MM.1S (cell line): ENCODE data around the gene CLEC2D.

Experiments used
- DNase-seq: peaks from one replicate; pipeline ENCODE4 v3.0.0-alpha.2; 2015
- H2AFZ ChIP-seq: fragments of 300-600 bp; sonication (generic); 2 replicates; pipeline ENCODE4 v1.6.0; 2016; ENCODE audit warnings: antibody characterized with exemption, low read length
- H3F3A ChIP-seq: fragments of 300-600 bp; sonication (generic); 2 replicates; pipeline ENCODE4 v1.6.1; 2016; ENCODE audit warnings: mild to moderate bottlenecking, antibody characterized with exemption, low read length, moderate library complexity, mixed read lengths; ENCODE audit not compliant: insufficient read depth
- H3K27ac ChIP-seq: fragments of 300-600 bp; sonication (generic); 2 replicates; pipeline ENCODE4 v1.5.1; 2016; ENCODE audit warnings: mild to moderate bottlenecking, low read length
- H3K27me3 ChIP-seq: fragments of 300-600 bp; sonication (generic); replicated peaks from 2 replicates; pipeline ENCODE4 v1.6.0; 2016; ENCODE audit warnings: low read length; ENCODE audit not compliant: insufficient read depth
- H3K36me3 ChIP-seq: fragments of 300-600 bp; sonication (generic); replicated peaks from 2 replicates; pipeline ENCODE4 v1.6.1; 2016; ENCODE audit warnings: mild to moderate bottlenecking, low read length, mixed read lengths; ENCODE audit not compliant: insufficient read depth
- H3K4me1 ChIP-seq: fragments of 300-600 bp; sonication (generic); 2 replicates; pipeline ENCODE4 v1.6.1; 2016; ENCODE audit warnings: low read length, mixed read lengths
- H3K4me2 ChIP-seq: fragments of 300-600 bp; sonication (generic); 2 replicates; pipeline ENCODE4 v1.6.0; 2016; ENCODE audit warnings: low read depth, low read length
- H3K4me3 ChIP-seq: fragments of 300-600 bp; sonication (generic); 2 replicates; pipeline ENCODE4 v1.5.1; 2016; ENCODE audit warnings: low read length, mixed read lengths
- H3K79me2 ChIP-seq: fragments of 300-600 bp; sonication (generic); 2 replicates; pipeline ENCODE4 v1.6.1; 2016; ENCODE audit warnings: mixed run types, low read length, mixed read lengths
- H3K9ac ChIP-seq: fragments of 300-600 bp; sonication (generic); 2 replicates; pipeline ENCODE4 v1.6.1; 2016; ENCODE audit warnings: low read length, mixed read lengths
- H3K9me2 ChIP-seq: fragments of 300-600 bp; sonication (generic); replicated peaks from 2 replicates; pipeline ENCODE4 v1.6.1; 2016; ENCODE audit warnings: mild to moderate bottlenecking, low read length, mixed read lengths; ENCODE audit not compliant: insufficient read depth
- H3K9me3 ChIP-seq: fragments of 300-600 bp; sonication (generic); replicated peaks from 2 replicates; pipeline ENCODE4 v1.6.1; 2016; ENCODE audit warnings: mild to moderate bottlenecking, low read length, mixed read lengths; ENCODE audit not compliant: insufficient read depth
- H4K20me1 ChIP-seq: fragments of 300-600 bp; sonication (generic); 2 replicates; pipeline ENCODE4 v1.6.1; 2016; ENCODE audit warnings: mild to moderate bottlenecking, low read length, moderate library complexity, mixed read lengths; ENCODE audit not compliant: insufficient read depth
- CTCF ChIP-seq: fragments of 300-600 bp; sonication (generic); IDR thresholded peaks from 2 replicates; pipeline ENCODE4 v1.5.1; 2016; ENCODE audit warnings: antibody characterized with exemption, low read length, mixed read lengths
- EZH2 ChIP-seq: fragments of 300-600 bp; sonication (generic); optimal IDR thresholded peaks from 2 replicates; pipeline ENCODE3; 2017; ENCODE audit warnings: low read depth, mild to moderate bottlenecking, antibody characterized with exemption, low read length, mixed read lengths
- EZH2phosphoT487 ChIP-seq: fragments of 300-600 bp; sonication (generic); IDR thresholded peaks from 2 replicates; pipeline ENCODE4 v1.6.1; 2018; ENCODE audit warnings: antibody characterized with exemption, low read length

Gene CLEC2D

GRCh38 chr12:9685915-9686314 lies 16.4 kb downstream of the CLEC2D start:
- TF ChIP-seq EZH2, result no peak
- TF ChIP-seq CTCF, result no peak
- no peak for TF ChIP-seq EZH2phosphoT487
- no peak overlapping the region for H3K9ac ChIP-seq
- H2AFZ ChIP-seq, result no peak overlapping the region
- H4K20me1 ChIP-seq, result no peaks in the 10 kb centered on the region
- H3K9me2 ChIP-seq, result no peaks in the 10 kb centered on the region
- H3K79me2 ChIP-seq, result no peaks in the 10 kb centered on the region
- H3K4me3 ChIP-seq, result no peak overlapping the region
- no peaks in the 10 kb centered on the region for H3F3A ChIP-seq
- H3K27me3 ChIP-seq, result no peaks in the 10 kb centered on the region
- no peak overlapping the region for H3K27ac ChIP-seq
- H3K4me2 ChIP-seq, result no peak overlapping the region
- peaks cover 6% of the 10 kb centered on the region; the same call in 1 of the 2 replicates for H3K36me3 ChIP-seq
- H3K4me1 ChIP-seq, result no peaks in the 10 kb centered on the region
- no peaks in the 10 kb centered on the region for H3K9me3 ChIP-seq
- DNase-seq, result no peak

- H3K9ac ChIP-seq, result no peak overlapping the region
- DNase-seq, result no peak
- H3F3A ChIP-seq, result no peaks in the 10 kb centered on the region
- H3K9me3 ChIP-seq, result no peaks in the 10 kb centered on the region
- H3K4me2 ChIP-seq, result no peak overlapping the region
- H3K27ac ChIP-seq, result no peak overlapping the region
- H3K79me2 ChIP-seq, result no peaks in the 10 kb centered on the region
- no peaks in the 10 kb centered on the region for H3K27me3 ChIP-seq
- no peak overlapping the region for H2AFZ ChIP-seq
- no peaks in the 10 kb centered on the region for H3K4me1 ChIP-seq
- TF ChIP-seq CTCF (no peak), EZH2 (no peak), EZH2phosphoT487 (no peak)
- no peaks in the 10 kb centered on the region for H4K20me1 ChIP-seq
- no peak overlapping the region for H3K4me3 ChIP-seq
- no peaks in the 10 kb centered on the region for H3K9me2 ChIP-seq
- H3K36me3 ChIP-seq, result peaks cover 6% of the 10 kb centered on the region; the same call in 1 of the 2 replicates
These were observed 17.7 kb downstream of the CLEC2D start for GRCh38 chr12:9687228-9687627.

GRCh38 chr12:9692909-9693308 lies 23.4 kb downstream of the CLEC2D start:
- Histone ChIP-seq H3K27me3 (no peaks in the 10 kb centered on the region), H3K27ac (no peak overlapping the region), H3K9ac (no peak overlapping the region), H3K9me2 (no peaks in the 10 kb centered on the region), H3K9me3 (no peaks in the 10 kb centered on the region), H3F3A (no peaks in the 10 kb centered on the region), H2AFZ (no peak overlapping the region), H3K36me3 (peaks cover 6% of the 10 kb centered on the region; the same call in 1 of the 2 replicates), H3K4me2 (no peak overlapping the region), H3K4me1 (no peaks in the 10 kb centered on the region), H3K4me3 (no peak overlapping the region), H4K20me1 (no peaks in the 10 kb centered on the region), H3K79me2 (no peaks in the 10 kb centered on the region)
- no peak for DNase-seq
- TF ChIP-seq EZH2phosphoT487, result no peak
- no peak for TF ChIP-seq CTCF
- no peak for TF ChIP-seq EZH2
